Body of pancreas (tissue), 4 donors: ENCODE measurements around the gene CDC5L. TPM values are rescaled to one million over a fixed set of nuclear protein-coding genes. Genes with fewer than 3 reads are reported as not detected.

ENCODE experiments used
- ATAC-seq: fragments of 150-250 bp; one replicate; pipeline ENCODE4 v1.9.1; 2016
- DNase-seq, 4 donors: peaks; one replicate each; pipeline ENCODE4 v3.0.0-alpha.2; 2019
- H3K27ac ChIP-seq, 4 donors: fragments of 200-600 bp; sonication (generic); 1 replicate in 3 of 4; 2 replicates in 1 of 4; pipeline versions ENCODE4 v1.5.1 to v1.6.1; 2016 to 2019; ENCODE audit warnings: mild to moderate bottlenecking in 1 of 4, mixed read lengths in 1 of 4, moderate library complexity in 1 of 4
- H3K27me3 ChIP-seq, 2 donors: fragments of 200-600 bp; sonication (generic); one replicate each; pipeline ENCODE4 v1.6.0; 2016; ENCODE audit warnings: mild to moderate bottlenecking in 1 of 2
- H3K36me3 ChIP-seq, 2 donors: fragments of 200-600 bp; sonication (generic); replicated peaks in 1 of 2; 2 replicates each; pipeline ENCODE4 v1.5.1; 2016; ENCODE audit warnings: low read depth in 2 of 2; ENCODE audit not compliant: insufficient read depth in 1 of 2
- H3K4me1 ChIP-seq: fragments of 200-600 bp; sonication (generic); one replicate; pipeline ENCODE4 v1.6.0; 2016
- H3K4me3 ChIP-seq, 2 donors: fragments of 200-600 bp; sonication (generic); 1 replicate in 1 of 2; 2 replicates in 1 of 2; pipeline ENCODE4 v1.5.1; 2016 to 2019
- H3K9me3 ChIP-seq, 3 donors: fragments of 200-600 bp; sonication (generic); 1 replicate in 2 of 3; 2 replicates in 1 of 3; pipeline ENCODE4 v1.5.1; 2016
- CTCF ChIP-seq, 7 experiments: fragments of 450-650 bp in 4 of 7; fragments of 200-600 bp in 3 of 7; sonication (generic) in 3 of 7; IDR thresholded peaks; one replicate each; pipeline ENCODE4 v1.5.1; 2016 to 2019; ENCODE audit warnings: antibody characterized with exemption in 7 of 7
- POLR2A ChIP-seq, 3 donors: fragments of 450-650 bp; IDR thresholded peaks; one replicate each; pipeline ENCODE4 v1.6.1; 2016; ENCODE audit warnings: antibody characterized with exemption in 3 of 3, mild to moderate bottlenecking in 2 of 3
- WGBS, 2 donors: methylation state at CpG; one replicate each; pipeline ENCODE4 v1.1.5; 2017; 5-methylcytosine and 5-hydroxymethylcytosine counted together
- intact Hi-C: fragments of 100-400 bp; cut with DNase I; formaldehyde crosslinking; loops from one replicate; pipeline ENCODE4 v1.15.1; 2023
- total RNA-seq, 2 donors: library from RNA; depleted of rRNA; stranded (reverse); fragments of >200 nt; gene quantifications; one replicate each; pipeline ENCODE4 v1.1.0, GENCODE V29; 2016

CDC5L gene
- total RNA-seq, 2 donors from 2014 or later = 10.2 to 11.2 TPM

- WGBS, 2 donors = 96 to 98% methylated on average over 5 of the region's 5 CpGs
- Histone ChIP-seq H3K4me3 (no peak overlapping the region), H3K27me3 (no peaks in the 10 kb centered on the region), H3K4me1 (peaks cover 8% of the 10 kb centered on the region), H3K27ac (no peak overlapping the region), H3K36me3 (peaks cover 4 to 30% of the 10 kb centered on the region in 2 donors), H3K9me3 (no peaks in the 10 kb centered on the region)
- ATAC-seq = no peak
- intact Hi-C loops = no loop called here
- DNase-seq = no peak
- TF ChIP-seq POLR2A (IDR thresholded peaks at IDR 0.05) = no peak
- no peak for TF ChIP-seq CTCF (IDR thresholded peaks at IDR 0.05)
Observed at GRCh38 chr6:44401138-44401537, 13.6 kb downstream of the CDC5L start.

- Histone ChIP-seq H3K9me3 (no peaks in the 10 kb centered on the region), H3K4me3 (no peak overlapping the region), H3K36me3 (peaks cover 17 to 43% of the 10 kb centered on the region in 2 donors), H3K27me3 (no peaks in the 10 kb centered on the region), H3K27ac (no peak overlapping the region), H3K4me1 (peaks cover 8% of the 10 kb centered on the region)
- ATAC-seq = no peak
- WGBS, 2 donors = 85 to 88% methylated on average over 5 of the region's 5 CpGs
- no peak for DNase-seq
- TF ChIP-seq POLR2A (IDR thresholded peaks at IDR 0.05) = no peak
- no peak for TF ChIP-seq CTCF (IDR thresholded peaks at IDR 0.05)
- intact Hi-C loops = no loop called here
Observed at GRCh38 chr6:44404022-44404714, 16.7 kb downstream of the CDC5L start.

GRCh38 chr6:44404715-44405099, 17.2 kb downstream of the CDC5L start:
- H3K27me3 ChIP-seq = no peaks in the 10 kb centered on the region
- intact Hi-C loops = no loop called here
- no peak for ATAC-seq
- peaks cover 8% of the 10 kb centered on the region for H3K4me1 ChIP-seq
- no peak overlapping the region for H3K27ac ChIP-seq
- TF ChIP-seq POLR2A (IDR thresholded peaks at IDR 0.05) = no peak
- TF ChIP-seq CTCF (IDR thresholded peaks at IDR 0.05) = no peak
- WGBS, 2 donors = 88 to 94% methylated on average over 1 of the region's 1 CpG
- no peak overlapping the region for H3K4me3 ChIP-seq
- DNase-seq = no peak
- H3K36me3 ChIP-seq = peaks cover 18 to 44% of the 10 kb centered on the region in 2 donors
- H3K9me3 ChIP-seq = no peaks in the 10 kb centered on the region

- Histone ChIP-seq H3K9me3 (no peaks in the 10 kb centered on the region), H3K4me1 (peaks cover 4% of the 10 kb centered on the region), H3K27me3 (no peaks in the 10 kb centered on the region), H3K36me3 (peaks cover 18 to 43% of the 10 kb centered on the region in 2 donors), H3K27ac (no peak overlapping the region), H3K4me3 (no peak overlapping the region)
- no peak for ATAC-seq
- DNase-seq = no peak
- WGBS, 2 donors = 93 to 95% methylated on average over 11 of the region's 11 CpGs
- intact Hi-C loops = no loop called here
- TF ChIP-seq POLR2A (IDR thresholded peaks at IDR 0.05) (no peak), CTCF (IDR thresholded peaks at IDR 0.05) (no peak)
Observed at GRCh38 chr6:44407951-44408670, 20.6 kb downstream of the CDC5L start.
